H1 (cell line): ENCODE measurements around the gene PDS5A. TPM values are rescaled to one million over a fixed set of nuclear protein-coding genes. Genes with fewer than 3 reads are reported as not detected.

Experiments
- CTCF ChIA-PET: fragments of 300-600 bp; sonication (Branson Sonifier 250); formaldehyde crosslinking; loops from one replicate; lab custom pipeline; 2021; ENCODE audit not compliant: partially characterized antibody; lab: Charles Lee
- POLR2A ChIA-PET: fragments of 300-600 bp; sonication (Branson Sonifier 250); formaldehyde crosslinking; loops from one replicate; lab custom pipeline; 2021; ENCODE audit warnings: inconsistent platforms; ENCODE audit not compliant: partially characterized antibody; lab: Charles Lee
- DNase-seq, 2 experiments: peaks; one replicate each; pipeline versions ENCODE4 v3.0.0 to v3.0.0-alpha.2; 2010 to 2022; ENCODE audit warnings: low spot score in 2 of 2, low read depth in 1 of 2, mixed read lengths in 1 of 2
- FAIRE-seq: peaks from 2 replicates; lab custom pipeline; 2011; peaks lifted over from hg19 to GRCh38; lab: Jason Lieb, UNC
- H2AFZ ChIP-seq: 2 replicates; pipeline ENCODE4 v1.8.1; 2012; ENCODE audit warnings: low read length, inconsistent platforms
- H2AK5ac ChIP-seq: 2 replicates; pipeline ENCODE4 v1.6.1; 2013; ENCODE audit warnings: low read depth, low read length
- H2BK120ac ChIP-seq: replicated peaks from 2 replicates; pipeline ENCODE3; 2013; ENCODE audit warnings: low read depth, low read length, inconsistent platforms
- H2BK12ac ChIP-seq: 2 replicates; pipeline ENCODE4 v1.6.1; 2013; ENCODE audit warnings: low read depth, low read length
- H2BK15ac ChIP-seq: 2 replicates; pipeline ENCODE4 v1.6.1; 2013; ENCODE audit warnings: low read length
- H2BK20ac ChIP-seq: 2 replicates; pipeline ENCODE4 v1.6.1; 2013; ENCODE audit warnings: low read length
- H2BK5ac ChIP-seq: 2 replicates; pipeline ENCODE4 v1.6.1; 2013; ENCODE audit warnings: low read depth, low read length
- H3K14ac ChIP-seq: 2 replicates; pipeline ENCODE4 v1.6.1; 2013; ENCODE audit warnings: inconsistent platforms; ENCODE audit not compliant: insufficient read length
- H3K18ac ChIP-seq: 2 replicates; pipeline ENCODE4 v1.6.1; 2013; ENCODE audit warnings: low read length; ENCODE audit errors: extremely low read depth
- H3K23ac ChIP-seq: 2 replicates; pipeline ENCODE4 v1.6.1; 2013; ENCODE audit warnings: inconsistent platforms; ENCODE audit not compliant: insufficient read length
- H3K23me2 ChIP-seq: 2 replicates; pipeline ENCODE4 v1.6.1; 2013; ENCODE audit warnings: low read depth, low read length
- H3K27ac ChIP-seq: 2 replicates; pipeline ENCODE4 v1.6.1; 2011; ENCODE audit warnings: low read depth, low read length, inconsistent platforms
- H3K27me3 ChIP-seq, 4 experiments: replicated peaks in 1 of 4; 1 replicate in 1 of 4; 2 replicates in 3 of 4; pipeline versions ENCODE4 v1.6.1 to v1.8.1; 2011 to 2013; ENCODE audit warnings: low read length in 3 of 4, mild to moderate bottlenecking in 3 of 4, inconsistent platforms in 2 of 4, mixed read lengths in 2 of 4, moderate library complexity in 1 of 4; ENCODE audit not compliant: control insufficient read depth in 3 of 4, insufficient read depth in 3 of 4; ENCODE audit errors: extremely low read depth in 1 of 4
- H3K36me3 ChIP-seq, 4 experiments: 2 replicates each; pipeline versions ENCODE4 v1.6.1 to v1.8.1; 2011 to 2013; ENCODE audit warnings: mild to moderate bottlenecking in 4 of 4, low read length in 3 of 4, moderate library complexity in 2 of 4, control low read depth in 1 of 4, inconsistent platforms in 1 of 4; ENCODE audit not compliant: insufficient read depth in 4 of 4, control insufficient read depth in 2 of 4
- H3K4ac ChIP-seq: replicated peaks from 2 replicates; pipeline ENCODE3; 2013; ENCODE audit warnings: low read length, low read depth, mixed read lengths, inconsistent platforms; ENCODE audit not compliant: insufficient read length
- H3K4me1 ChIP-seq, 4 experiments: replicated peaks in 1 of 4; 1 replicate in 1 of 4; 2 replicates in 3 of 4; pipeline versions ENCODE4 v1.6.1 to v1.8.1; 2011 to 2013; ENCODE audit warnings: low read length in 3 of 4, inconsistent platforms in 2 of 4, mixed read lengths in 1 of 4; ENCODE audit not compliant: insufficient read depth in 4 of 4, control insufficient read depth in 3 of 4
- H3K4me2 ChIP-seq, 2 experiments: 2 replicates each; pipeline versions ENCODE4 v1.6.1 to v1.8.1; 2011 to 2013; ENCODE audit warnings: low read depth in 2 of 2, low read length in 2 of 2, control low read depth in 1 of 2, inconsistent platforms in 1 of 2, mild to moderate bottlenecking in 1 of 2; ENCODE audit not compliant: insufficient read depth in 1 of 2
- H3K4me3 ChIP-seq, 4 experiments: fragments of 200-600, 300-600 bp in 1 of 4; sonication (generic), shearing (Covaris generic), sonication (Bioruptor Twin) in 1 of 4; 2 replicates each; pipeline versions ENCODE4 v1.5.1 to v1.8.1; 2011 to 2016; ENCODE audit warnings: low read length in 4 of 4, low read depth in 3 of 4, control low read depth in 2 of 4, inconsistent platforms in 2 of 4, mild to moderate bottlenecking in 2 of 4, mixed read lengths in 1 of 4, moderate library complexity in 1 of 4; ENCODE audit not compliant: insufficient read depth in 2 of 4; ENCODE audit errors: extremely low read depth in 1 of 4
- H3K56ac ChIP-seq: replicated peaks from 2 replicates; pipeline ENCODE3; 2013; ENCODE audit warnings: low read depth, mild to moderate bottlenecking, mixed read lengths, low read length, inconsistent platforms; ENCODE audit not compliant: insufficient read length
- H3K79me1 ChIP-seq: 2 replicates; pipeline ENCODE4 v1.6.1; 2013; ENCODE audit warnings: low read depth, low read length, control low read depth
- H3K79me2 ChIP-seq, 2 experiments: 2 replicates each; pipeline versions ENCODE4 v1.6.1 to v1.8.1; 2012 to 2013; ENCODE audit warnings: low read length in 2 of 2, mild to moderate bottlenecking in 2 of 2, inconsistent platforms in 1 of 2; ENCODE audit not compliant: insufficient read depth in 2 of 2, control insufficient read depth in 1 of 2
- H3K9ac ChIP-seq, 4 experiments: replicated peaks in 1 of 4; 1 replicate in 1 of 4; 2 replicates in 3 of 4; pipeline versions ENCODE4 v1.6.1 to v1.8.1; 2011 to 2013; ENCODE audit warnings: low read depth in 3 of 4, low read length in 3 of 4, control low read depth in 2 of 4, mild to moderate bottlenecking in 2 of 4, moderate library complexity in 2 of 4, inconsistent platforms in 1 of 4; ENCODE audit errors: extremely low read depth in 1 of 4
- H3K9me3 ChIP-seq, 2 experiments: 2 replicates each; pipeline versions ENCODE4 v1.6.1 to v1.8.1; 2012 to 2013; ENCODE audit warnings: mild to moderate bottlenecking in 2 of 2, moderate library complexity in 2 of 2, control low read depth in 1 of 2, inconsistent platforms in 1 of 2, low read depth in 1 of 2, low read length in 1 of 2, mixed read lengths in 1 of 2; ENCODE audit not compliant: insufficient read depth in 2 of 2
- H4K20me1 ChIP-seq, 2 experiments: replicated peaks in 1 of 2; 2 replicates each; pipeline versions ENCODE3 to v1.8.1; 2011 to 2013; ENCODE audit warnings: inconsistent platforms in 2 of 2, low read length in 2 of 2, mild to moderate bottlenecking in 1 of 2; ENCODE audit not compliant: insufficient read depth in 2 of 2, control insufficient read depth in 1 of 2
- H4K5ac ChIP-seq: 2 replicates; pipeline ENCODE4 v1.6.1; 2013; ENCODE audit warnings: low read length, low read depth, mixed read lengths, inconsistent platforms; ENCODE audit not compliant: insufficient read length
- H4K8ac ChIP-seq: 2 replicates; pipeline ENCODE4 v1.8.0; 2013; ENCODE audit warnings: mild to moderate bottlenecking, moderate library complexity, low read length, inconsistent platforms; ENCODE audit not compliant: insufficient read depth; ENCODE audit errors: extremely low read depth
- H4K91ac ChIP-seq: replicated peaks from 2 replicates; pipeline ENCODE3; 2013; ENCODE audit warnings: low read length, mixed read lengths, inconsistent platforms; ENCODE audit not compliant: insufficient read length
- EP300 ChIP-seq, 2 experiments: IDR thresholded peaks; 1 replicate in 1 of 2; 2 replicates in 1 of 2; pipeline ENCODE4 v1.6.1; 2011 to 2012; ENCODE audit warnings: low read depth in 2 of 2, low read length in 2 of 2, mild to moderate bottlenecking in 2 of 2, borderline replicate concordance in 1 of 2, inconsistent platforms in 1 of 2, moderate library complexity in 1 of 2
- KDM1A ChIP-seq: fragments of 200-600, 300-600 bp; sonication (generic); IDR thresholded peaks from 2 replicates; pipeline ENCODE4 v1.7.1; 2016; ENCODE audit warnings: mild to moderate bottlenecking, low read length, borderline replicate concordance
- NRF1 ChIP-seq: IDR thresholded peaks from 2 replicates; pipeline ENCODE4 v1.6.1; 2011; ENCODE audit warnings: mild to moderate bottlenecking, low read depth, low read length, improper control_type of control experiment
- RAD21 ChIP-seq, 2 experiments: IDR thresholded peaks in 1 of 2; conservative IDR thresholded peaks in 1 of 2; 2 replicates each; pipeline ENCODE4 v1.6.1; 2011; ENCODE audit warnings: low read depth in 2 of 2, low read length in 2 of 2, improper control_type of control experiment in 1 of 2, inconsistent platforms in 1 of 2, mild to moderate bottlenecking in 1 of 2, moderate library complexity in 1 of 2
- WGBS, 2 experiments: shearing (Covaris generic) in 1 of 2; methylation state at CpG; one replicate each; pipeline versions ENCODE4 v1.1.6 to v1.1.7; 2013 to 2015; ENCODE audit warnings: low lambda C conversion rate in 2 of 2, mixed read lengths in 2 of 2, inconsistent platforms in 1 of 2, low coverage in 1 of 2, missing lambda C conversion rate in 1 of 2; ENCODE audit not compliant: insufficient replicate concordance in 2 of 2, insufficient coverage in 1 of 2, insufficient read length in 1 of 2; ENCODE audit errors: extremely low coverage in 1 of 2, missing lambda C conversion rate in 1 of 2; 5-methylcytosine and 5-hydroxymethylcytosine counted together
- polyA plus RNA-seq, 7 experiments: library from polyadenylated mRNA; depleted of rRNA in 3 of 7; stranded (reverse) in 5 of 7; unstranded in 2 of 7; fragments of >200 nt in 5 of 7; fragments of 200-250 nt in 2 of 7; gene quantifications; 1 replicate in 5 of 7; 2 replicates in 1 of 7; 4 replicates in 1 of 7; pipeline versions ENCODE4 v1.2.1 to v1.2.3, GENCODE V29; 2011 to 2013; ENCODE audit warnings: missing spikeins in 2 of 7, mixed read lengths in 2 of 7
- total RNA-seq: library from RNA; stranded (reverse); fragmentation: NEBNext Ultra II Directional; extraction: Animal tissue kit (Norgen Biotek cat#: 25700); gene quantifications from 2 replicates; pipeline ENCODE4 v1.2.1, GENCODE V29; 2021

Gene PDS5A
- total and polyA plus RNA-seq, 2 of the 8 experiments (the other 6 are each of a cell fraction or from before 2014, with no cell fraction given), result 15.5 to 76.6 TPM

- no peak overlapping the region for H3K27ac ChIP-seq
- H4K5ac ChIP-seq, result no peak overlapping the region
- H3K36me3 ChIP-seq, result peaks cover 0 to 20% (median 10%) of the 10 kb centered on the region in 4 experiments; a peak in 5 of 8 replicates
- ChIA-PET CTCF (no interaction called here), POLR2A (no interaction called here)
- no peaks in the 10 kb centered on the region for H3K79me2 ChIP-seq
- no peak overlapping the region for H2BK20ac ChIP-seq
- 96% methylated on average over 3 of the region's 3 CpGs; no CpG with 5 or more reads in 1 of the 2 experiments for WGBS, 2 experiments
- no peak overlapping the region for H3K4ac ChIP-seq
- H3K4me1 ChIP-seq, result no peaks in the 10 kb centered on the region; a peak in 1 of 7 replicates
- no peak overlapping the region for H4K91ac ChIP-seq
- no peak overlapping the region for H2BK12ac ChIP-seq
- no peaks in the 10 kb centered on the region for H3K9me3 ChIP-seq
- no peak overlapping the region for H3K14ac ChIP-seq
- H2BK5ac ChIP-seq, result no peak overlapping the region
- H3K4me2 ChIP-seq, result no peak overlapping the region
- no peaks in the 10 kb centered on the region for H3K23me2 ChIP-seq
- no peak overlapping the region for H2BK120ac ChIP-seq
- no peak for TF ChIP-seq EP300 (IDR thresholded peaks at IDR 0.05; ENCODE audit: borderline replicate concordance in 1 of 2, low read depth in 2 of 2, low read length in 2 of 2)
- TF ChIP-seq NRF1, result no peak
- TF ChIP-seq RAD21 (IDR thresholded peaks at IDR 0.05 in 1 of 2, conservative IDR thresholded peaks at IDR 0.05 in 1 of 2; ENCODE audit: low read depth in 2 of 2, low read length in 2 of 2), result no peak
- no peak for TF ChIP-seq KDM1A
- FAIRE-seq (no peak), DNase-seq (no peak)
- no peak overlapping the region for H3K56ac ChIP-seq
- no peak overlapping the region for H2AFZ ChIP-seq
- no peak overlapping the region for H3K23ac ChIP-seq
- no peak overlapping the region for H4K8ac ChIP-seq
- no peak overlapping the region for H2AK5ac ChIP-seq
- H2BK15ac ChIP-seq, result no peak overlapping the region
- no peak overlapping the region for H3K9ac ChIP-seq
- H3K27me3 ChIP-seq, result no peaks in the 10 kb centered on the region
- no peaks in the 10 kb centered on the region for H3K79me1 ChIP-seq
- H3K4me3 ChIP-seq, result no peak overlapping the region
- no peak overlapping the region for H3K18ac ChIP-seq
- no peaks in the 10 kb centered on the region for H4K20me1 ChIP-seq
Observed at GRCh38 chr4:39825090-39825489, 152.6 kb downstream of the PDS5A start.
